IMR-90 (cell line): ENCODE data around the gene FOXQ1. TPM values are rescaled to one million over a fixed set of nuclear protein-coding genes. Genes with fewer than 3 reads are reported as not detected.
"Not testable (repeated sequence)": the region's sequence is repeated elsewhere in the genome, so short reads cannot be mapped to it uniquely, and the experiment has no call there.

ENCODE experiments used
- ATAC-seq: fragments of 200-7000 bp; cut with Tn5 transposase; 2 replicates; pipeline ENCODE4 v1.9.1; 2020; ENCODE audit warnings: low read depth, mild to moderate bottlenecking, moderate library complexity
- BruUV-seq: library from RNA; stranded (reverse); fragments of 400-500 nt; replicated peaks from 2 replicates; lab custom pipeline; 2021; lab: Mats Ljungman, UMichigan
- CTCF ChIA-PET: fragments of 300-600 bp; formaldehyde crosslinking; extraction: SDS; loops from one replicate; lab custom pipeline; 2021; ENCODE audit warnings: antibody characterized with exemption; lab: Yijun Ruan, JAX
- POLR2A ChIA-PET: fragments of 300-600 bp; sonication (Branson Sonifier 250); formaldehyde crosslinking; loops from one replicate; lab custom pipeline; 2022; ENCODE audit warnings: antibody characterized with exemption; ENCODE audit not compliant: unreplicated experiment; lab: Charles Lee
- DNase-seq: peaks from one replicate; pipeline ENCODE4 v3.0.0; 2013
- H2AFZ ChIP-seq: replicated peaks from 2 replicates; pipeline ENCODE3; 2013; ENCODE audit warnings: low read length, mild to moderate bottlenecking; ENCODE audit not compliant: poor library complexity
- H2AK5ac ChIP-seq: 2 replicates; pipeline ENCODE4 v1.6.1; 2013; ENCODE audit warnings: low read depth, low read length, inconsistent platforms
- H2AK9ac ChIP-seq: replicated peaks from 2 replicates; pipeline ENCODE3; 2013; ENCODE audit warnings: mild to moderate bottlenecking, low read depth, low read length, moderate library complexity; ENCODE audit not compliant: poor library complexity
- H2BK120ac ChIP-seq: 2 replicates; pipeline ENCODE4 v1.6.1; 2013; ENCODE audit warnings: low read depth, low read length, inconsistent platforms
- H2BK15ac ChIP-seq: 3 replicates; pipeline ENCODE4 v1.6.1; 2013; ENCODE audit warnings: low read depth, low read length, inconsistent platforms
- H2BK20ac ChIP-seq: 2 replicates; pipeline ENCODE4 v1.6.1; 2013; ENCODE audit warnings: low read depth, mild to moderate bottlenecking, inconsistent platforms, low read length, moderate library complexity
- H2BK5ac ChIP-seq: 2 replicates; pipeline ENCODE4 v1.6.1; 2013; ENCODE audit warnings: mild to moderate bottlenecking, low read depth, low read length, inconsistent platforms; ENCODE audit not compliant: poor library complexity, severe bottlenecking
- H3K14ac ChIP-seq: replicated peaks from 2 replicates; pipeline ENCODE4 v1.6.1; 2013; ENCODE audit warnings: low read depth, low read length, inconsistent platforms
- H3K18ac ChIP-seq: 2 replicates; pipeline ENCODE4 v1.6.1; 2013; ENCODE audit warnings: low read depth, low read length, control low read depth
- H3K23ac ChIP-seq: 2 replicates; pipeline ENCODE4 v1.6.1; 2013; ENCODE audit warnings: low read depth, low read length, inconsistent platforms
- H3K27ac ChIP-seq: 2 replicates; pipeline ENCODE4 v1.5.1; 2013; ENCODE audit warnings: mild to moderate bottlenecking, control low read depth, low read length; ENCODE audit not compliant: insufficient read depth
- H3K27me3 ChIP-seq: 2 replicates; pipeline ENCODE4 v1.6.1; 2013; ENCODE audit warnings: low read length; ENCODE audit not compliant: control insufficient read depth, insufficient read depth
- H3K36me3 ChIP-seq: 2 replicates; pipeline ENCODE4 v1.6.1; 2013; ENCODE audit warnings: low read length, mixed read lengths; ENCODE audit not compliant: control insufficient read depth, insufficient read depth
- H3K4ac ChIP-seq: 2 replicates; pipeline ENCODE4 v1.6.1; 2013; ENCODE audit warnings: low read depth, low read length, inconsistent platforms
- H3K4me1 ChIP-seq: 2 replicates; pipeline ENCODE4 v1.6.1; 2013; ENCODE audit warnings: low read length, mixed read lengths; ENCODE audit not compliant: control insufficient read depth, insufficient read depth
- H3K4me2 ChIP-seq: 2 replicates; pipeline ENCODE4 v1.6.1; 2013; ENCODE audit warnings: low read depth, mild to moderate bottlenecking, control low read depth, low read length, moderate library complexity
- H3K4me3 ChIP-seq: 2 replicates; pipeline ENCODE4 v1.5.1; 2013; ENCODE audit warnings: low read depth, mild to moderate bottlenecking, control low read depth, low read length, moderate library complexity; ENCODE audit not compliant: insufficient read depth
- H3K56ac ChIP-seq: 2 replicates; pipeline ENCODE4 v1.6.1; 2013; ENCODE audit warnings: low read length, inconsistent platforms; ENCODE audit not compliant: insufficient read depth; ENCODE audit errors: extremely low read depth
- H3K79me1 ChIP-seq, 2 experiments: 2 replicates each; pipeline ENCODE4 v1.6.1; 2013; ENCODE audit warnings: low read length in 2 of 2, inconsistent platforms in 1 of 2, low read depth in 1 of 2
- H3K9ac ChIP-seq: 2 replicates; pipeline ENCODE4 v1.6.1; 2013; ENCODE audit warnings: low read depth, low read length, control low read depth
- H3K9me1 ChIP-seq: 2 replicates; pipeline ENCODE4 v1.6.1; 2013; ENCODE audit warnings: low read length, inconsistent platforms; ENCODE audit not compliant: insufficient read depth
- H3K9me3 ChIP-seq: 2 replicates; pipeline ENCODE4 v1.6.1; 2013; ENCODE audit warnings: low read length; ENCODE audit not compliant: control insufficient read depth, insufficient read depth
- H4K20me1 ChIP-seq: 2 replicates; pipeline ENCODE4 v1.6.1; 2013; ENCODE audit warnings: low read length, inconsistent platforms; ENCODE audit not compliant: insufficient read depth
- H4K5ac ChIP-seq: 2 replicates; pipeline ENCODE4 v1.6.1; 2013; ENCODE audit warnings: mild to moderate bottlenecking, low read depth, low read length, control low read depth
- H4K8ac ChIP-seq, 2 experiments: 2 replicates each; pipeline ENCODE4 v1.6.1; 2013; ENCODE audit warnings: low read depth in 2 of 2, low read length in 2 of 2, control low read depth in 1 of 2, inconsistent platforms in 1 of 2
- H4K91ac ChIP-seq: 2 replicates; pipeline ENCODE4 v1.6.1; 2013; ENCODE audit warnings: low read depth, low read length, inconsistent platforms; ENCODE audit not compliant: insufficient read depth
- whole genome bisulfite sequencing, 2 experiments: methylation state at CpG; one replicate each; pipeline versions ENCODE4 v1.1.5 to v1.1.7; 2013; ENCODE audit warnings: missing lambda C conversion rate in 2 of 2; ENCODE audit not compliant: insufficient read length in 1 of 2; ENCODE audit errors: extremely low coverage in 2 of 2; 5-methylcytosine and 5-hydroxymethylcytosine counted together
- dilution Hi-C: fragments of 300-500 bp; cut with HindIII; formaldehyde crosslinking; loops from one replicate; pipeline ENCODE4 v1.14.3; 2018; ENCODE audit warnings: low sequenced_read_pairs; ENCODE audit not compliant: unreplicated experiment
- in situ Hi-C: fragments of 300-500 bp; cut with MboI; formaldehyde crosslinking; loops from 3 replicates; pipeline ENCODE4 v1.14.3; 2019; ENCODE audit warnings: low sequenced_read_pairs, inconsistent platforms, mixed read lengths
- intact Hi-C: fragments of 100-400 bp; cut with micrococcal nuclease; formaldehyde crosslinking; loops from 2 replicates; pipeline ENCODE4 v1.10.0; 2022
- polyA plus RNA-seq, 3 experiments: library from polyadenylated mRNA; depleted of rRNA; stranded (reverse); fragments of >200 nt; gene quantifications; 2 replicates each; pipeline ENCODE4 v1.2.3, GENCODE V29; 2012; ENCODE audit warnings: low replicate concordance in 1 of 3
- total RNA-seq: library from RNA; depleted of rRNA; stranded (reverse); fragments of >200 nt; gene quantifications from 2 replicates; pipeline ENCODE4 v1.2.3, GENCODE V29; 2012

The FOXQ1 gene
- total and polyA plus RNA-seq, 2 of the 4 experiments (the other 2 are of a cell fraction): not detected

DNA sequence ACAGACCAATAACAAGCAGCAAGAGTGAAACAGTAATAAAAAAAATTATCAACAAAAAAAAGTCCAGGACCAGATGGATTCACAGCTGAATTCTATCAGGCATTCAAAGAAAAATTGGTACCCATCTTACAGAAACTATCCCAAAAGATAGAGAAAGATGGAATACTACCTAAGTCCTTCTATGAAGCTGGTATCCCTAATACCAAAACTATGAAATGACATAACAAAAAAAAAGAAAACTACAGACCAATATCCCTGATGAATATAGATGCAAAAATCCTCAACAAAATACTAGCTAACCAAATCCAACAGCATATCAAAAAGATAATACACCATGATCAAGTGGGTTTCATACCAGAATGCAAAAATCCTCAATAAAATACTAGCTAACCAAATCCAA, 43.2 kb downstream of the FOXQ1 start:
- POLR2A ChIA-PET: not testable (repeated sequence)
- CTCF ChIA-PET: interaction anchor here (0.8 kb wide), 1 partner anchor 29 kb away, joined by 3 read pairs; no protein-coding TSS in a partner anchor

DNA sequence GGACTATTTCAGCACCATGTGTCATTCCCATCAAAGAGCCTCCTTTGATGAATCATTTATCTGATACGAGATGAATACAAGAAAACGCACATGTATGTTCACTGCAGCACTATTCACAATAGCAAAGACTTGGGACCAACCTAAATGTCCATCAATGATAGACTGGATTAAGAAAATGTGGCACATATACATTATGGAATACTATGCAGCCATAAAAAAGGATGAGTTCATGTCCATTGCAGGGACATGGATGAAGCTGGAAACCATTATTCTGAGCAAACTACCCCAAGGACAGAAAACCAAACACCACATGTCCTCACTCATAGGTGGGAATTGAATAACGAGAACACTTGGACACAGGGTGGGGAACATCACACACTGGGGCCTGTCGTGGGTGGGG, 49.8 kb downstream of the FOXQ1 start:
- H3K18ac ChIP-seq, H3K14ac ChIP-seq, H3K9me3 ChIP-seq, H3K9ac ChIP-seq, H3K36me3 ChIP-seq, H3K4me2 ChIP-seq, H2BK15ac ChIP-seq, POLR2A ChIA-PET, H3K79me1 ChIP-seq, H3K4me1 ChIP-seq, in situ Hi-C loops, H3K4me3 ChIP-seq, H3K4ac ChIP-seq, H3K27me3 ChIP-seq, H2AK9ac ChIP-seq, H2BK20ac ChIP-seq, H3K23ac ChIP-seq, H2BK5ac ChIP-seq, intact Hi-C loops, H2BK120ac ChIP-seq, H3K56ac ChIP-seq, H4K91ac ChIP-seq, H2AFZ ChIP-seq, ATAC-seq, dilution Hi-C loops, H3K27ac ChIP-seq, H4K20me1 ChIP-seq, BruUV-seq, CTCF ChIA-PET, H2AK5ac ChIP-seq, DNase-seq, H4K8ac ChIP-seq, H3K9me1 ChIP-seq, H4K5ac ChIP-seq: not testable (repeated sequence)
- WGBS, 2 experiments: no CpG with 5 or more reads among the region's 4 CpGs

More for the DNA sequence above, 43.2 kb downstream of the FOXQ1 start:
- dilution Hi-C loops, H3K4me3 ChIP-seq, H3K9ac ChIP-seq, H3K4me1 ChIP-seq, DNase-seq, intact Hi-C loops, H2BK5ac ChIP-seq, H3K27me3 ChIP-seq, H3K23ac ChIP-seq, H3K56ac ChIP-seq, H3K79me1 ChIP-seq, H3K9me1 ChIP-seq, H2AK5ac ChIP-seq, H4K8ac ChIP-seq, H3K36me3 ChIP-seq, H4K5ac ChIP-seq, H2AK9ac ChIP-seq, BruUV-seq, H2AFZ ChIP-seq, H4K91ac ChIP-seq, H2BK120ac ChIP-seq, ATAC-seq, H2BK20ac ChIP-seq, H3K4me2 ChIP-seq, H4K20me1 ChIP-seq, H3K4ac ChIP-seq, H3K27ac ChIP-seq, H3K9me3 ChIP-seq, H2BK15ac ChIP-seq, H3K14ac ChIP-seq, in situ Hi-C loops, H3K18ac ChIP-seq: not testable (repeated sequence)
